Measurements from ENCODE around the gene LDLR.

Gene LDLR

GRCh38 chr19:11089254-11090013 lies at the start of gene LDLR:
TSS of gene LDLR (plus strand) at chr19:11089463. CDS start at chr19:11089549, 86 bp downstream.
- DNase-seq = peak; percentile 94

GRCh38 chr19:11041194-11041593 lies 48.1 kb upstream of the LDLR start:
- DNase-seq = no peak

GRCh38 chr19:11041966-11042627 lies 47.2 kb upstream of the LDLR start:
- no peak for DNase-seq

GRCh38 chr19:11044431-11044830 lies 44.8 kb upstream of the LDLR start:
- DNase-seq = no peak

GRCh38 chr19:11045536-11045935 lies 43.7 kb upstream of the LDLR start:
- DNase-seq = no peak

- DNase-seq = no peak
Measured at GRCh38 chr19:11046605-11047354, 42.5 kb upstream of the LDLR start.

- DNase-seq = no peak
Measured at GRCh38 chr19:11047866-11048265, 41.4 kb upstream of the LDLR start.

- DNase-seq = no peak
Measured at GRCh38 chr19:11050323-11051114, 38.7 kb upstream of the LDLR start.

GRCh38 chr19:11053817-11054195 lies 35.5 kb upstream of the LDLR start:
- DNase-seq = no peak

GRCh38 chr19:11054200-11054599 lies 35.1 kb upstream of the LDLR start:
- no peak for DNase-seq

GRCh38 chr19:11054628-11055027 lies 34.6 kb upstream of the LDLR start:
- DNase-seq = no peak

GRCh38 chr19:11058246-11059030 lies 30.8 kb upstream of the LDLR start:
- no peak for DNase-seq

GRCh38 chr19:11059511-11060358 lies 29.5 kb upstream of the LDLR start:
- no peak for DNase-seq

- no peak for DNase-seq
Measured at GRCh38 chr19:11061952-11062351, 27.3 kb upstream of the LDLR start.

- no peak for DNase-seq
Measured at GRCh38 chr19:11063434-11063833, 25.8 kb upstream of the LDLR start.

GRCh38 chr19:11064831-11065303 lies 24.4 kb upstream of the LDLR start:
- DNase-seq = no peak

GRCh38 chr19:11066326-11066725 lies 22.9 kb upstream of the LDLR start:
- DNase-seq = no peak

- no peak for DNase-seq
Measured at GRCh38 chr19:11067356-11068113, 21.7 kb upstream of the LDLR start.

- no peak for DNase-seq
Measured at GRCh38 chr19:11069561-11069960, 19.7 kb upstream of the LDLR start.

- no peak for DNase-seq
Measured at GRCh38 chr19:11070123-11070522, 19.1 kb upstream of the LDLR start.
